H1 (cell line): ENCODE data around the gene DOCK3.

Experiments
- EZH2 ChIP-seq: fragments of 200-600 bp; sonication (generic); IDR thresholded peaks from 2 replicates; pipeline ENCODE4 v1.7.1; 2012; ENCODE audit warnings: low read depth, mild to moderate bottlenecking, moderate library complexity, low read length, inconsistent platforms; ENCODE audit not compliant: severe bottlenecking
- HDAC2 ChIP-seq, 2 experiments: fragments of 300-600 bp in 1 of 2; sonication (generic) in 1 of 2; IDR thresholded peaks; 2 replicates each; pipeline ENCODE4 v1.6.1; 2011 to 2012; ENCODE audit warnings: low read depth in 2 of 2, low read length in 2 of 2, mild to moderate bottlenecking in 2 of 2, moderate library complexity in 2 of 2, borderline replicate concordance in 1 of 2, inconsistent platforms in 1 of 2
- RNF2 ChIP-seq: fragments of 200-900, 300-1000 bp; sonication (generic); IDR thresholded peaks from 2 replicates; pipeline ENCODE4 v1.7.1; 2016; ENCODE audit warnings: borderline replicate concordance, low read depth, mild to moderate bottlenecking, antibody characterized with exemption, low read length; ENCODE audit not compliant: poor library complexity, severe bottlenecking; ENCODE audit errors: missing control alignments
- SIN3A ChIP-seq, 2 experiments: IDR thresholded peaks in 1 of 2; conservative IDR thresholded peaks in 1 of 2; 2 replicates each; pipeline ENCODE4 v1.6.1; 2011 to 2012; ENCODE audit warnings: low read length in 2 of 2, improper control_type of control experiment in 1 of 2, low read depth in 1 of 2, mild to moderate bottlenecking in 1 of 2
- TF ChIP-seq, protein P1 (sequence below), 3 experiments: IDR thresholded peaks; 1 replicate in 2 of 3; 2 replicates in 1 of 3; pipeline versions ENCODE4 v1.5.1 to v1.6.1; 2011; ENCODE audit warnings: low read length in 3 of 3, mild to moderate bottlenecking in 3 of 3, inconsistent platforms in 2 of 3, low read depth in 1 of 3, moderate library complexity in 1 of 3; ENCODE audit not compliant: insufficient read depth in 1 of 3; ENCODE audit errors: control extremely low read depth in 1 of 3

DNA sequence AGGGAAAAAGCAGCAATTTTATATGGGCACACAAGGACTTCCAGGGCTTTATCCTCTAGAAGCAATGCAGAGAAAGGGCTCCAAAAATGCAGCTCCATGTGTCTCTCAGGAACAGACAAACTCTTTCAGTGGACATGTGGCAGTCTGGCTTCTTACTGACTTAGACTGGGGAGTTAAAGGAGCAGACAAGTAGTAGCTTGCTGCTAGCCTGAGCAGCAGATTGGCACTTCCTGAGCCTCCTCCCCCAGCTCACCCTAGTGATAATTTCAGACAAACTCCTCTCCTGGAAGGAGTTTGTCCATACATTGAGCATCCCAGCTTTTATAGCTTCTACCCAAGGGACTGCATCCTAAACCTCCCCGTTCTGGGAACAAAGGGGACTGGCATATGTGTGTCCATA, 608.7 kb downstream of the DOCK3 start:
- no peak for TF ChIP-seq SIN3A (conservative IDR thresholded peaks at IDR 0.05 in 1 of 2, IDR thresholded peaks at IDR 0.05 in 1 of 2; ENCODE audit: low read depth in 1 of 2, low read length in 2 of 2)
- TF ChIP-seq HDAC2 (IDR thresholded peaks at IDR 0.05; ENCODE audit: borderline replicate concordance in 1 of 2, low read depth in 2 of 2, low read length in 2 of 2): no peak
- TF ChIP-seq, protein P1, sequence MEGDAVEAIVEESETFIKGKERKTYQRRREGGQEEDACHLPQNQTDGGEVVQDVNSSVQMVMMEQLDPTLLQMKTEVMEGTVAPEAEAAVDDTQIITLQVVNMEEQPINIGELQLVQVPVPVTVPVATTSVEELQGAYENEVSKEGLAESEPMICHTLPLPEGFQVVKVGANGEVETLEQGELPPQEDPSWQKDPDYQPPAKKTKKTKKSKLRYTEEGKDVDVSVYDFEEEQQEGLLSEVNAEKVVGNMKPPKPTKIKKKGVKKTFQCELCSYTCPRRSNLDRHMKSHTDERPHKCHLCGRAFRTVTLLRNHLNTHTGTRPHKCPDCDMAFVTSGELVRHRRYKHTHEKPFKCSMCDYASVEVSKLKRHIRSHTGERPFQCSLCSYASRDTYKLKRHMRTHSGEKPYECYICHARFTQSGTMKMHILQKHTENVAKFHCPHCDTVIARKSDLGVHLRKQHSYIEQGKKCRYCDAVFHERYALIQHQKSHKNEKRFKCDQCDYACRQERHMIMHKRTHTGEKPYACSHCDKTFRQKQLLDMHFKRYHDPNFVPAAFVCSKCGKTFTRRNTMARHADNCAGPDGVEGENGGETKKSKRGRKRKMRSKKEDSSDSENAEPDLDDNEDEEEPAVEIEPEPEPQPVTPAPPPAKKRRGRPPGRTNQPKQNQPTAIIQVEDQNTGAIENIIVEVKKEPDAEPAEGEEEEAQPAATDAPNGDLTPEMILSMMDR (IDR thresholded peaks at IDR 0.05; ENCODE audit: control extremely low read depth in 1 of 3, insufficient read depth in 1 of 3, low read depth in 1 of 3, low read length in 3 of 3): no peak
- TF ChIP-seq EZH2: no peak
- TF ChIP-seq RNF2: no peak
